WI38 (cell line): ENCODE results near the gene SMTNL2.
"Not testable (repeated sequence)": the region's sequence is repeated elsewhere in the genome, so short reads cannot be mapped to it uniquely, and the experiment has no call there.

Experiments used
- H3K4me3 ChIP-seq: 2 replicates; pipeline ENCODE4 v1.5.1; 2011; ENCODE audit warnings: low read depth, mild to moderate bottlenecking, control low read depth, low read length
- TF ChIP-seq, protein P1 (sequence below): IDR thresholded peaks from 2 replicates; pipeline ENCODE4 v1.5.1; 2012; ENCODE audit warnings: low read depth, mild to moderate bottlenecking, control low read depth, low read length

Gene SMTNL2

DNA sequence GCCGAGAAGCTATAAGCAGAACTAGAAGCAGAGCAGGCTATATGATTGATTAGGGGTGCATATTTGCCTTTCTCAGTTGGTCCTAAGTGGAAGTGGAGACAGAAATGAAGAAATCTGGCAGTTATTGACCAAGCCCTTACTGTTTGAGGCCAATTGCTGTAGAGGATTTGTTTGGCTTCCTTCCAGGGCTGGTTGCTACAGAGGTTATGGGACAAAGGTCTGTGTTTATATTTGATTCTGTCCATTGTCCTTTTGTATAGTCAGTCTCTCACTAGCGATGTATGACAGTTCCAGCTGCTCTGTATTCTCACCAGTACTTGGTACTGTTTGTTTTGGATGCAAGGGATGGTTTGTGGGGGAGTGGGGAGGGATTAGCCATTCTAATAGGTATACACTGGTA is 64.4 kb downstream of the SMTNL2 start:
- TF ChIP-seq, protein P1, sequence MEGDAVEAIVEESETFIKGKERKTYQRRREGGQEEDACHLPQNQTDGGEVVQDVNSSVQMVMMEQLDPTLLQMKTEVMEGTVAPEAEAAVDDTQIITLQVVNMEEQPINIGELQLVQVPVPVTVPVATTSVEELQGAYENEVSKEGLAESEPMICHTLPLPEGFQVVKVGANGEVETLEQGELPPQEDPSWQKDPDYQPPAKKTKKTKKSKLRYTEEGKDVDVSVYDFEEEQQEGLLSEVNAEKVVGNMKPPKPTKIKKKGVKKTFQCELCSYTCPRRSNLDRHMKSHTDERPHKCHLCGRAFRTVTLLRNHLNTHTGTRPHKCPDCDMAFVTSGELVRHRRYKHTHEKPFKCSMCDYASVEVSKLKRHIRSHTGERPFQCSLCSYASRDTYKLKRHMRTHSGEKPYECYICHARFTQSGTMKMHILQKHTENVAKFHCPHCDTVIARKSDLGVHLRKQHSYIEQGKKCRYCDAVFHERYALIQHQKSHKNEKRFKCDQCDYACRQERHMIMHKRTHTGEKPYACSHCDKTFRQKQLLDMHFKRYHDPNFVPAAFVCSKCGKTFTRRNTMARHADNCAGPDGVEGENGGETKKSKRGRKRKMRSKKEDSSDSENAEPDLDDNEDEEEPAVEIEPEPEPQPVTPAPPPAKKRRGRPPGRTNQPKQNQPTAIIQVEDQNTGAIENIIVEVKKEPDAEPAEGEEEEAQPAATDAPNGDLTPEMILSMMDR, result no peak
- no peak overlapping the region for H3K4me3 ChIP-seq

DNA sequence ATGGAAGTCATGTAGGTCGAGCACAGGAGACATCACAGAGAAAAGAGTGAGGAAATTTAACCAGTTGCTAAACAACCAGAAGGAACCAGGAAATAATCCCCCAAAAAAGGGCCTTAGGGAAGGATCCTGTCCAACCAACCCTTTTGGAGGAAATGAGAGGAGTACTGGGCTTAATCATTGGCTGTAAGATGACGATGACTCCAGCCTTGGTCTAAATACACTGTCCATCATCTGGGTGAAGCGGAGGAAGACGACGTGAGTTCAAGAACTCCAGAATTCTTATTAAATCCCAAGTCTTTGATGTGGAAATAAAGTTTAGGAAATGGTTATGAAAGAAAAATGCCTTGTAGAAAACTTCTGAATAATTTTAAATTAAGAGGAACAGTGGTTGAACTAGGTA is 68.7 kb downstream of the SMTNL2 start:
- no peak overlapping the region for H3K4me3 ChIP-seq
- TF ChIP-seq, protein P1, result no peak

GRCh38 chr17:4655933-4656332 is 71.6 kb downstream of the SMTNL2 start:
- not testable (repeated sequence) for H3K4me3 ChIP-seq

- no peak overlapping the region for H3K4me3 ChIP-seq
- TF ChIP-seq, protein P1, result no peak
Measured at GRCh38 chr17:4657678-4658077, 73.3 kb downstream of the SMTNL2 start.
